GM18951 (cell line): Measurements from ENCODE around the gene ZNF506.

Experiments used
- POLR2A ChIP-seq: IDR thresholded peaks from 4 replicates; pipeline ENCODE4 v1.6.1; 2011; ENCODE audit warnings: mild to moderate bottlenecking; ENCODE audit not compliant: insufficient read length, insufficient read depth; ENCODE audit errors: extremely low read depth
- in situ Hi-C: fragments of 300-500 bp; cut with MboI; formaldehyde crosslinking; loops from one replicate; pipeline ENCODE4 v1.12.0; 2022; ENCODE audit warnings: low sequenced_read_pairs, mixed read lengths, inconsistent platforms; ENCODE audit not compliant: unreplicated experiment

The ZNF506 gene

GRCh38 chr19:19758164-19758563 is 63.4 kb downstream of the ZNF506 start:
- in situ Hi-C loops, result no loop called here
- TF ChIP-seq POLR2A, result no peak

GRCh38 chr19:19752760-19753403 is 68.7 kb downstream of the ZNF506 start:
- in situ Hi-C loops, result no loop called here
- TF ChIP-seq POLR2A, result no peak

- TF ChIP-seq POLR2A, result no peak
- in situ Hi-C loops, result no loop called here
These were observed 69.7 kb downstream of the ZNF506 start for GRCh38 chr19:19751846-19752245.

- TF ChIP-seq POLR2A, result no peak
- in situ Hi-C loops, result no loop called here
These were observed 70.4 kb downstream of the ZNF506 start for GRCh38 chr19:19750842-19751790.

DNA sequence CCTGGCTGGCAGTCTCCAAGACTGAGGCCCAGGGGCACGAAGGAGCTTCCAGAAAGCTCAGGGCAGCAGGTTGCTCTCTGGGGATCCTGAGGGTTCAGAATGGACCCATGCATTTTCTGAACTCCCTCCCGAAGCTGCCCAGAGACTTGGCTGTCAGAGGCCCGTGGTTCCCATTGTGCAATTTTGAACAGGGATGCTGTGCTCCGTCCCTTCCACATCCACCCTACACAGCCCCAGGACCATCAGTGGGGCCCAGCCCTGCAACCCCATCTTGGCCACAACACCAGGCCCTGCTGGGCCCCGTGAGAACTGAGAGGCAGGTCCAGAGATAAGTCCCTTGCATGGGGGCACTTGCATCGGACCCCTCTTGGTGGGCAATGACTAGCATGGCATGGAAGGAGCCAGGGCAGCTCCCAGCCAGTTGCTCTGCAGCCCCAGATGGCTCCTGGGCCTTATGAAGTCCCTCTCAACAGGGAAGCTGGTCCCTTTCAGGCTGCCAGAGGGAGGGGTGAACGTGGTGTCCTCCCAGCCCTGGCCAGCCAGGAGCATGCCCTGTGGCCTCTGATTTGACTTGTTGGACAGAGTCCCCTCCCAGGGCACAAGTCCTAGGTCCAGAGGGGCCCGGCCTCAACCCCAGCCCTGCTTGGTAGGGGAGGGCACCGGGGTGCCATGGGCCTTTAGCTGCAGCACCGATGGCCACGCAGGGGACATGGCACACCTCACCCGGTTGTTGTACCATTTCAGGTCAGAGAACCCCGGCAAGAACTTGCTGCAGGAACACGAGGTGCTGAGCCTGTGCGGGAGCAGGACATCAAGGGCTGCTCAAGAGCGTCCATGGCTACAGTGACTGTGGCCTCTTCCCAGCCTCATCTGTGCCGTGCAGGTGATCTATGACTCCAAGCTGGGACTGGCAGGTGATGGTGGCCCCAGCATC is 71.4 kb downstream of the ZNF506 start:
- in situ Hi-C loops, result no loop called here
- no peak for TF ChIP-seq POLR2A

DNA sequence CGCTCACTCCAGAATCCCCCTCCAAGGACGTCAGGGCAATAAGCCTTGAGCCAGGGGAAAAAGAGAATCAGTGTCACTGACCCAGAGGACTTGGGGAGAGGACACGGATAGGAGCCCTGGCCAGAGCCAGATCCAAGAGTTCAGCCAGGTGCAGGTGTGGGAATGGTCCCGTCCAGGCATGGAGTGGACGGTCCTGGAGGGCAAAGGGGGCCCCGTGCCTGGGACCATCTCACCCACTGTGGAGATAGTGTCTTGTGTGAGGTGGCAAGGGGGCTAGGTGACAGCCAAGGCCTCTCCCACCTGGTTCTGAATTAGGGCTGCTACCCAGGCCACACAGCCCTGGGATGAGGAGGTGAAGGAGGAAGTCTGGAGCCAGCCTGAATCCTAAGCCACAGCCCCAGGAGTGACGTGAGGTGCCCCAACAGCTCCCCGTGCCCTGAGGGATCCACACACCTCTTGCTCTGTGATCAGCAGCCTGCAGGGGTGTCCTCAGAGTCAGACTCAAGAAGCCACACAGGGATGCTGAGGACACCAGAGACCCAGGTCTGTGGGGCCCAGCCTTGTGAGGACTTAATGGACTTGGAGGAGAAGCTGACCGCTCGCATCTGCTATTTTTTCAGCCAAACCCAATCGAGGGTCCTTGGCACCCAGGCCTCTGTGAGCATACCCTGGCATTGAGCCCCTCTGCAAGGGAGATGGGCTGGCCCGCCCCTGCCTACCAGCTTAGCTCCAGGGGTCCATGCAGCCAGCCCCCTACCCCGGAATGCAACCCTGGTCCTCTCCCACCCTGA is 72.2 kb downstream of the ZNF506 start:
- in situ Hi-C loops, result no loop called here
- TF ChIP-seq POLR2A, result no peak

DNA sequence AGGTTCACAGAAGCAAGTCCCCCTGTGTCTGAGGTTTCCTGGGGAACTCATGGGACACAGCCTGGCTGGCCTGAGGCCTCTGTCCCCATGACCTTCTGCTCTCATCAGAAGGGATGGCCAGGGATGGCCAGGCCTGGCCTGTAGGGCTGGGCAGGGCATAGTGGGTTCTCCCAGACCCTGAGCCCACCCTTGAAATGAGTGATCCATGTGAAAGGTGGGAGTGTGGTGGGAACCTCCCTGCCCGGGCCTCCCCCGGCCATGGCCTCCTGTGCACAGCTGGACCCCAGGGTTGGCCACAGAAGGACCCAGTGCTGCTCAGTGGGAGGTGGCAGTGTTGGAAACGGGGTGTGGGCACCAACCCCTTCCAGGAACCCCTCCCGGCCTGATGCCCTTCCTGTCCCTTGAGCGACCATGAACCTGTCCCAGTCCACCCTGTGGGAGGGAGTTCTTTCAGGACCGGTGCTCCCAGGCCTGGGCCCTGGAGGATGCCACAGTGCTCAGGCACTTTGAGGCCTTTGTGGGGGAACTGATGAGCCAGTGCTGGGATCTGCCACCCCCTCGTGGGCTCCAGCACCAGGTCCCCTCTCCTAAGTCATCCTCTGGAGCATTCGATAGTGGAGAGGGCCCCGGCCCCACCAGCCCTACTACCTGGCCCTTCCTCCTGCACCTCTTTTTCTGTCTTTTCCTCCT is 73.2 kb downstream of the ZNF506 start:
- TF ChIP-seq POLR2A, result no peak
- in situ Hi-C loops, result no loop called here

- TF ChIP-seq POLR2A, result no peak
- in situ Hi-C loops, result no loop called here
These were observed 74.0 kb downstream of the ZNF506 start for GRCh38 chr19:19747357-19748220.

DNA sequence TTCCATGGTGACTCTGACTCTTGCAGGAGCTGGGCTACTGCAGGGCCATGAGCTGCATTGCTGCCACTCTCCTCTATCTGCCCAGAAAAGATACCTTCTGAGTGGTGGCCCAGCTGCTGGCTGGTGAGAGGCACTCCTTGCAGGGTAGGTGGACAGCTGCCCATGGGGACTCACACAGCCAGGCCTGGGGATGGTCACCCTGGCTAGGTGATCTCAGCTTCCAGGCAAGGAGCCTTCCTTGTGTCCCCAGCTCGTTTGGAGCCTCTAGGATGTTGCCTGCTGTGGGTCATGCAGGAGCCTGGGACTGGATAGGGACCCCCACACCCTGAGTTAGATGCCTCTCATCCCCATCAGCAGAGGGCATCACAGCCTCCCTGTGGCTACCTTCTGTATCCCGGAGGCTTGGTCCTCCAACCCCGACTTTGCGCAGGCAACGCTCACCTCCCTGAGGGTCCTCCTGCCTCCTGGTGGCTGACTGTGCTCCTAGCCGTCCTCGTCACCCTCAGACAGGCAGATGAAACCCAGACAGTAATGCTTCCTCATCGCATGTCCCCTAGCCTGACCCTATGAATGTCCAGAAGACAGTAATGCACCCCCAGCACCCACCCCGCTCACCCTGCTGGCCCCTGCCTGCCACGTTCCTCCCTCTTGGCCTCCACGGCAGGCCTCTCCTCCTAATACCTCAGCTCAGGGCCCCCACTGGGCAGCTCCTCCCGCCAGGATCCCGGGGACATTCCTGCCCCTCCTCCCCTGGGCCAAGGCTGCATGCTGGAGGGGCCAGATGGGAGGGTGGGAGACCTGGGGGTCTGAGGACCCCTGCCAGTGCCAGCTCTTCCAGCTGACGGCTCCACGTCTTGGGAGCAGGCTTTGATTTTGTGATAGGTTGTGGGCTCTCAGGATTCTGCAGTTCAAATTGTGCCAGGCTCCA is 75.0 kb downstream of the ZNF506 start:
- in situ Hi-C loops, result no loop called here
- no peak for TF ChIP-seq POLR2A
